Heart left ventricle (tissue), 13 donors: ENCODE results near the gene SIT1.

Experiments
- CTCF ChIP-seq, 12 donors: fragments of 200-600 bp; sonication (generic) in 4 of 12; IDR thresholded peaks; one replicate each; pipeline versions ENCODE4 v1.5.0 to v1.8.0; 2018 to 2022; ENCODE audit warnings: antibody characterized with exemption in 12 of 12, mild to moderate bottlenecking in 5 of 12
- POLR2A ChIP-seq, 2 donors: fragments of 450-650 bp; IDR thresholded peaks; one replicate each; pipeline ENCODE4 v1.6.1; 2017; ENCODE audit warnings: antibody characterized with exemption in 2 of 2, mild to moderate bottlenecking in 2 of 2, moderate library complexity in 2 of 2
- donor health status: ischemic (EF 13 %, LVEDD 7.1; RV severe dilation, severe dysfunction).
- donor health status: DM: no; HTN: yes; CAD: no.
- donor health status: DM: no; HTN: no; CAD: no.
- donor health status: ischemic (EF 25% LVEDD 6.9; RV normal size, moderate dysfunction).
- donor health status: ischemic (EF 25% LVEDD 5.7; RV mildly dilated, moderate dysfunction).
- donor health status: ischemic (EF 35%, LVEDD 5.7; RV mildly dilated, moderate dysfunction).
- donor health status: nonischemic (EF 11% LVEDD 7.7; RV severe dilation, severe dysfunction).
- donor health status: DM: yes; HTN: yes; CAD: no.
- donor health status: PGD.
- donor health status: ischemic (EF 29% LVEDD 5.4; RV normal size, mild dysfunction).
- donor health status: nonischemic (EF 23%, LVEDD 6.1; RV moderate dilation, normal function).

- no peak for TF ChIP-seq CTCF (IDR thresholded peaks at IDR 0.05)
- TF ChIP-seq POLR2A (IDR thresholded peaks at IDR 0.05), result no peak
Measured at GRCh38 chr9:35667939-35668338, 17.2 kb upstream of the SIT1 start.
